ENCODE measurements around the gene MYCL.

The MYCL gene

GRCh38 chr1:39850606-39851216, 51.0 kb downstream of the MYCL start:
- DNase-seq, result no peak

DNA sequence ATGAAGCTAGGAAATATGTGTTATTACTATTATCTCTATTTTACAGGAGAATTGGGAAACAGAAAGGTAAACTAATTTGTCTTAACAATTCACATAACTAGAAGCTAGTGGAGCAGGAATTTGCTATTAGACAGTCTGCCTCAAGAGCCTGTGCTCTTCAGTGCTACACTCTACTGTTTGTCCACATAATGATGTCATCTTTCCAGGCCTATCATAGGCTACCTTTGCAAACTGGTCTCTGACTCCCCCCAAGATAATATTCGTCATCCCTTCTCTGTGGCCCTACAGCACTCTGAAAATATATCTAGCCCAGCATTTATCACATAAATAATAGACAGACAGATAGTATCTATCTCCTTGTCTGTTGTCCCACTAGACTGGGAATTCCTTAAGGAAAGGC, 52.5 kb downstream of the MYCL start:
- DNase-seq, result no peak

- DNase-seq, result no peak
Measured at GRCh38 chr1:39847940-39848339, 53.8 kb downstream of the MYCL start.

DNA sequence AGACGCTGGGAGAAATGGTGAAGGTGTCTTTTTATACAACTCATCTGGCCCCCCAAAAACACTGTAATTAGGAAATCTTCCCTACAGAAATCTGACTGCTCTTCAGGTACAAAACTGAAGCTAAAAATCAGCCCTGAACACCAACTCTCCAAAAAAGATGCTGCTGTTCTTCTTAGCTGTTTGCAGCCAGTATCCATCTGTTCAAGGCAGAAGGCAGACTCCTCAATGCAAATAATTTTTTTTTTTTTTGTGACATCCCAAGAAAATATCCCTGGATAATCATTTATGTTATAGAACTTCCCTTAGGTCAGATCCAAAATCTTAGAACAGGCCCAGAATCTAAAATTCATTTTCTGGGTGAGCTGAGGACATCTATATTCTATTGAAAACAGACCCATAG, 54.9 kb downstream of the MYCL start:
- DNase-seq, result no peak

- peak; percentile 93 to 97 for DNase-seq
Measured at GRCh38 chr1:39845569-39846566, 55.8 kb downstream of the MYCL start.

Measured in Kasumi-1 (cell line).